Adipocyte (in vitro differentiated cells): ENCODE data around the gene KPNA1.
A peak's percentile ranks its signal among the peaks of the same experiment; 100 is the strongest.

Experiments
- DNase-seq: peaks from one replicate; pipeline ENCODE4 v3.0.0-alpha.2; 2015; ENCODE audit warnings: low read depth
- H3K27me3 ChIP-seq: replicated peaks from 2 replicates; pipeline ENCODE4 v1.7.0; 2013; ENCODE audit warnings: mild to moderate bottlenecking, low read length, moderate library complexity; ENCODE audit not compliant: control insufficient read depth, insufficient read depth
- H3K36me3 ChIP-seq: 2 replicates; pipeline ENCODE4 v1.7.0; 2013; ENCODE audit warnings: low read length, mild to moderate bottlenecking, moderate library complexity; ENCODE audit not compliant: control insufficient read depth, insufficient read depth, severe bottlenecking
- H3K4me1 ChIP-seq: 2 replicates; pipeline ENCODE4 v1.7.0; 2013; ENCODE audit warnings: mild to moderate bottlenecking, low read length, moderate library complexity; ENCODE audit not compliant: control insufficient read depth, insufficient read depth
- H3K4me3 ChIP-seq: 2 replicates; pipeline ENCODE4 v1.7.0; 2013; ENCODE audit warnings: mild to moderate bottlenecking, low read length, moderate library complexity
- H3K9ac ChIP-seq: 2 replicates; pipeline ENCODE4 v1.7.0; 2013; ENCODE audit warnings: mild to moderate bottlenecking, low read length, moderate library complexity
- H3K9me3 ChIP-seq: 2 replicates; pipeline ENCODE4 v1.7.0; 2013; ENCODE audit warnings: mild to moderate bottlenecking, low read length, moderate library complexity; ENCODE audit not compliant: control insufficient read depth

The KPNA1 gene

DNA sequence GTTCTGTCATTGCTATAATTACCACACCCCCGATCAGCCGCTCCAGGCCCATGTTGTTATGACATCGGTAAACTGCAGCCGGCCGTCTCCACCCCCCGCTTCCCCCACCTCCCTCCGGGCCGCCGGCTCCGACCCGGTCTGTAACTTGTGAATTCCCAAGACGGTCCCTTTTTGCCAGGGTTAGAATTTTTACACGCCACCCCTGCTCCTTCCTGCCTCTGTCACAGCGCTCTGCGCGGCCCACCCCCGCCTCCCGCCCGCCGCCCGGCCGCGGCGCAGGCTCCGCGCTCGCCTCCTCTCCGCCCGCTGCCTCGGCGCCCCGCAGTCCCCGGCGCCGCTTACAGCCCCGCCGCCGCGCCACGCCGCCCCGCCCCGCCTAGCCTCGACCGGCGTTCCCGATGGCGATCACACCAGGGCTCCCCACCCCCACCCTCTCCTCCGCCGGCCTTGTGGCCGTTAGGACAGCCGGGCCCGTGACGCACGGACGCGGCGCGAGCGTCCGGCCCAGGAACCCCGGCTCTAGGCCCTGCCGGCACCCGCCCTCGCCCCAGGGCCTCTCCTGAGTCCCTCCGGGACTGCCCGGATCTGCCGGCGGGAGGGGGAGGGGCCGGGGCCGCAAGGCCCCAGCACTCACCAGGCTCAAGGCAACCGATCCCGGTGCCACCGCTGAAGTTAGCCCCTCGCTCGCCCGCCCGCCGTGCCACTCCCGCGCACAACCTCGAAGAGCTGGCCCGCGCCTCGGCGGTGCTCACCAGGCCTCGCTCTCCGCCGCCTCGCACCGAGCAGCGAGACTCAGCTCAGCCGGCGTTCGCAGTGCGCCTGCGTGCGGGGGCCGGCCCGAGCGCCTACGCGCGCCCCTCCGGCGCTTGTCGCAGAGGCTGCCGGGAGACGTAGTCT is at the start of gene KPNA1:
TSS of gene KPNA1 (minus strand) at position 817 of the 897 bp plus-strand sequence. CDS start 18,374 bp downstream, outside the sequence.
- no peaks in the 10 kb centered on the region for H3K36me3 ChIP-seq
- H3K4me3 ChIP-seq: peak within 1 kb of the TSS; percentile 81
- H3K4me1 ChIP-seq: peaks cover 26% of the 10 kb centered on the region
- H3K9me3 ChIP-seq: no peaks in the 10 kb centered on the region
- H3K9ac ChIP-seq: peak within 1 kb of the TSS; percentile 94
- DNase-seq: peak; percentile 95
- no peaks in the 10 kb centered on the region for H3K27me3 ChIP-seq

DNA sequence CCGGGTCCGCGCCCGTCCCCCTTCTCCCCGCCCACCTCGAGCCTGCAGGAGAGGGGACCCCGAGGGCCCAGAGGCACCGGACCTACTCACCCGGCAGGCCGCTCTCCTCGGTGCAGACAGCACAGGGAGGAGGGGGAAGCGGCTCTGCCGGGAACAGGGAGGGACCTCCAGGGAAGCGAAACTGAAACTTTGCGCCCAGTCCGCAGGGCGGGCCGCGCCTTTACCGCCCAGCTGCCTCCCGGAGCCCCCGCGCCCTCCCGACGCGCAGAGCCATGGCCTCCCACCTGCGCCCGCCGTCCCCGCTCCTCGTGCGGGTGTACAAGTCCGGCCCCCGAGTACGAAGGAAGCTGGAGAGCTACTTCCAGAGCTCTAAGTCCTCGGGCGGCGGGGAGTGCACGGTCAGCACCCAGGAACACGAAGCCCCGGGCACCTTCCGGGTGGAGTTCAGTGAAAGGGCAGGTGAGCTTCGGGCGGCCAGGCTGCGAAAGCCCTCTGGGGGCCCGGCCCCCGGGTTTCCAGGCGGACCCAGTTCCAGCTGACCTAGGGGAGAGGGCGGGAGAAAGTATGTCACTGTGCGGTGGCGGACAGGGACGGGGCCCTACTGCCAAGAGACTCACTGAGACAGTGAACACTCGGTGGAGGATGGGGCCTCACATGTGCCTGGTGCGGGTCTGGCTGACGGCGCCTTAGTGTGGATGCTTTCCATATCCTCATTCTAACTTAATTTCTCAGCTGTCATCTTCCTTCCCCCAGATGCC is 49.6 kb upstream of the KPNA1 start, which contains the start of the genes DTX3L and PARP9:
TSS of gene DTX3L (plus strand) at position 184 of the 758 bp plus-strand sequence. CDS start at position 273, 89 bp downstream.
TSS of gene PARP9 (minus strand) at position 146 of the 758 bp plus-strand sequence. CDS start 4,680 bp downstream, outside the sequence.
- Histone ChIP-seq H3K9me3 (no peaks in the 10 kb centered on the region), H3K4me3 (peak within 1 kb of the TSS; percentile 93), H3K36me3 (peaks cover 30% of the 10 kb centered on the region), H3K27me3 (no peaks in the 10 kb centered on the region), H3K9ac (peak within 1 kb of the TSS; percentile 95), H3K4me1 (peaks cover 25% of the 10 kb centered on the region)
- DNase-seq: peak; percentile 93

DNA sequence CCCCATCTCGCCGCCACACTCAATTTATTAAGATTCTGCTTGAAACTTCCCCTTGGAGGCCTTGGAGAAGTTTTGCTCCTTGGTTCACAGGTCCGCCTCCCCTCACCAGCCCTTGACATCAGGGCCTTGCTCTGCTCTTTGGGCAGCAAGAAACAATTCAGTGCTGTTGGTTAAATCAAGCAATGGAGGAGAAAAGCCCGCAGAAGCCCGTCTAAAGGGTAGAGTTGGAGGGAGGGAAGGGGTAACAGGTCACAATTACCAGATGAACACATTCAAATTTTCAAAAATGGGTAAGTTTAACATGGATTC is 48.9 kb upstream of the KPNA1 start:
- H3K9me3 ChIP-seq: no peaks in the 10 kb centered on the region
- H3K4me3 ChIP-seq: peak overlapping the region; percentile 93
- H3K27me3 ChIP-seq: no peaks in the 10 kb centered on the region
- DNase-seq: peak; percentile 28
- H3K9ac ChIP-seq: peak overlapping the region; percentile 95
- H3K4me1 ChIP-seq: peaks cover 19% of the 10 kb centered on the region
- peaks cover 30% of the 10 kb centered on the region for H3K36me3 ChIP-seq

DNA sequence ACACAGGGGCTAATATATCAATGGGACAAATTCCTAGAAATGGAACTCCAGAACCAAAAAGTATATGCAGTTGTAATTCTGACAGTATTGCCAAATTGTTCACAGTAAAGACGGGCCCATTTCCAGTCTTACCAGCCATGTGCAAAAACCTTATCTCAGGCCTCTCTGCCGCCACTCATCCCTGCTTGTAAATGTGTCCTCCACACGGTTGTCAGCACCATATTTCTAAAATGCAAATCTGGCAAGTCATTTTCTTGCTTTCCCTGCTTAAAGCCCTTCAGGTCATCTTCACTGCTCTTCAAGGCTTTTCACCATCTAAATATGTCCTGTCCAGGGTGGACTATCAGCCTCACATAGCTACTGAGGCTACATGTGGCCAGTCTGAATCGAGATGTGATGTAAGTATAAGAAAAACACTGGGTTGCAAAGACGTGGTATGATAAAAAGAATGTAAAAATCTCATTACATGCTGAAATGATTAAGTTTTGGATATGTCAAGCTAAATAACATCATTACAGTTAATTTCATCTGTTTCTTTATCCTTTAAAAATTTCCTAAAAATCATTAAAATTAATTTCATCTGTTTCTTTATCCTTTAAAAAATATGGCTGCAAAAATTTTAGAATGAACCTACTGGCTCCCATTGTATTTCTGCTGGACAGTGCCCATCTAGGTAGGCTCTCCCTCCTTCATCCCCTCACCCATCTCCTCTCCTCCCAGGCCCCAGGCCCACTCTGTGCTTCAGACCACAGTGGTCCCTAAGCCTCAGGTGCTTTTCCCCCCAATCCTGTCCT is 48.4 kb upstream of the KPNA1 start:
- Histone ChIP-seq H3K9me3 (no peaks in the 10 kb centered on the region), H3K9ac (peak overlapping the region; percentile 95), H3K4me1 (peaks cover 15% of the 10 kb centered on the region), H3K27me3 (no peaks in the 10 kb centered on the region), H3K36me3 (peaks cover 33% of the 10 kb centered on the region), H3K4me3 (peak overlapping the region; percentile 93)
- peak; percentile 30 for DNase-seq

DNA sequence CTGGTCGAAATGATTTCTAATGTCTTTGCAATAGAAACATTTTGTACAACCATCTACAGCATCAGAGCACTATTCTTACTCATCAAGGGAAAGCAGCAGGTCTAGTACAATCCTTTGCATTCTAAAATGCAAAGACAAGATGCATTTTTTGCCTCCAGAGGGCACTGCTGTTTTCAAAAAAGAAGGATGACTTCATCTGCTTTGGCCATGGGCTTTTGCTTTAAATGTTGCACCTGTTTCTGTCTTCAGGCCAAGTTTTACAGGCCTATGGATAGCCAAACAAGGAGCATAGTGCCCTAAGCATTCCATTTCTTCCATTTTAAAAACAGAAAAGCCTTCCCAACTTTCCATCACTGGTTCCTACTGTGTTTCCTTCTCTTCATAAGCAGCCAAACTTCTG is 45.9 kb upstream of the KPNA1 start:
- Histone ChIP-seq H3K27me3 (no peaks in the 10 kb centered on the region), H3K4me3 (no peak overlapping the region), H3K9ac (no peak overlapping the region), H3K4me1 (peaks cover 15% of the 10 kb centered on the region), H3K36me3 (peaks cover 35% of the 10 kb centered on the region), H3K9me3 (no peaks in the 10 kb centered on the region)
- DNase-seq: peak; percentile 85

DNA sequence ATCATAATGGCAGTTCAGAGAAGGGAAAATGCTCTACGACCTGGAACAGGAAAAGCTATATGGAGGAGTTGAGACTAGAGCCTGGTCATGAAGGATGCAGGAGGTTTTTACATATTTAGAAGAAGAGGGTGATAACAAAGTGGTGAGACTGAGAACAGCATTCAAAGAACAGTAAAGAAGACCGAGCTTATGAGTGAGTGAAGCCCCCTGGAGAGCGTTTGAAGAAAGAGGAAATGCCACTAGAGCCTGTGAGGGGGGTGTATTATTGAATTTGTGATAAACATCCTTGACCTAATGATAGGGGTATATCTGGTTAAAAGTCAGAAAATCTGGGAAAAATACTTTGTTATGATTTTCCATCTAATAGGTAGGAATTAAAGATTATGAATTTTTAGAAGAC is 45.2 kb upstream of the KPNA1 start:
- H3K4me3 ChIP-seq: no peak overlapping the region
- no peaks in the 10 kb centered on the region for H3K9me3 ChIP-seq
- no peak for DNase-seq
- no peaks in the 10 kb centered on the region for H3K27me3 ChIP-seq
- H3K9ac ChIP-seq: no peak overlapping the region
- H3K36me3 ChIP-seq: peaks cover 43% of the 10 kb centered on the region
- peaks cover 12% of the 10 kb centered on the region for H3K4me1 ChIP-seq

DNA sequence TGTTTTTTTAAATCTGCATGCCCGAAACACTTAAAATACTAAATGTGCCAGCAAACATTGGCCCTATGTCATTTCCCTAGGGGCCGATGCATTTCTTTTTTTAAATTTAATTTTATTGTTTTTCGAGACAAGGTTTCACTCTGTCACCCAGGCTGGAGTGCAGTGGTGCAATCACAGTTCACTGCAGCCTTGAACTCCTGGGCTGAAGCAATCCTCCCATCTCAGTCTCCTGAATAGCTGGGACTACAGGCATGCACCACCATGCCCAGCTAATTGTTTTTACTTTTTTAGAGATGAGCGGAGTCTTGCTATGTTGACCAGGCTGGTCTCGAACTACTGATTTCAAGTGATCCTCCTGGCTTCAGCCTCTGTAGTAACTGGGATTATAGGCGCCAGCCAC is 43.9 kb upstream of the KPNA1 start:
- DNase-seq: no peak
- H3K4me1 ChIP-seq: peaks cover 8% of the 10 kb centered on the region
- no peaks in the 10 kb centered on the region for H3K27me3 ChIP-seq
- H3K9me3 ChIP-seq: no peaks in the 10 kb centered on the region
- no peak overlapping the region for H3K4me3 ChIP-seq
- no peak overlapping the region for H3K9ac ChIP-seq
- peaks cover 54% of the 10 kb centered on the region for H3K36me3 ChIP-seq

DNA sequence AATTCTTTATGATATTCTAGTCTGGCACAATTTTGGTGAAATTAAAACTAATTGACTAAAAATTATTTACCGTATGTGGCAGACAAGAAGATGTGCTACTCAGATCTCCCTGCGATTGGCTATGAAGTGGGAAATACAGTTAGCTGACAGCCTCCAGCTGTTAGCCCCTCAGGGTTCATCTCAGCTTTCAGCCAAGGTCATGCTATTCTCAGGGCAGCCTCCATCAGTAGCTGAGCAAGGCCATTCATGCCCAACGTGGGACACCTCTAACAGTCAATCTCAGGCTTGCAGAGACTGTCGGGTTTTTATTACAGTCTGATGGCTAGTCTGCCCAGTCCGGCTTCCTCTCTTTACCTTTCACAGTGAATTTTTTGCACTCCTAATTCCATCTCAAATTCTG is 42.6 kb upstream of the KPNA1 start:
- H3K4me1 ChIP-seq: no peaks in the 10 kb centered on the region
- peaks cover 64% of the 10 kb centered on the region for H3K36me3 ChIP-seq
- H3K4me3 ChIP-seq: no peak overlapping the region
- H3K27me3 ChIP-seq: no peaks in the 10 kb centered on the region
- no peak for DNase-seq
- H3K9ac ChIP-seq: no peak overlapping the region
- H3K9me3 ChIP-seq: no peaks in the 10 kb centered on the region

DNA sequence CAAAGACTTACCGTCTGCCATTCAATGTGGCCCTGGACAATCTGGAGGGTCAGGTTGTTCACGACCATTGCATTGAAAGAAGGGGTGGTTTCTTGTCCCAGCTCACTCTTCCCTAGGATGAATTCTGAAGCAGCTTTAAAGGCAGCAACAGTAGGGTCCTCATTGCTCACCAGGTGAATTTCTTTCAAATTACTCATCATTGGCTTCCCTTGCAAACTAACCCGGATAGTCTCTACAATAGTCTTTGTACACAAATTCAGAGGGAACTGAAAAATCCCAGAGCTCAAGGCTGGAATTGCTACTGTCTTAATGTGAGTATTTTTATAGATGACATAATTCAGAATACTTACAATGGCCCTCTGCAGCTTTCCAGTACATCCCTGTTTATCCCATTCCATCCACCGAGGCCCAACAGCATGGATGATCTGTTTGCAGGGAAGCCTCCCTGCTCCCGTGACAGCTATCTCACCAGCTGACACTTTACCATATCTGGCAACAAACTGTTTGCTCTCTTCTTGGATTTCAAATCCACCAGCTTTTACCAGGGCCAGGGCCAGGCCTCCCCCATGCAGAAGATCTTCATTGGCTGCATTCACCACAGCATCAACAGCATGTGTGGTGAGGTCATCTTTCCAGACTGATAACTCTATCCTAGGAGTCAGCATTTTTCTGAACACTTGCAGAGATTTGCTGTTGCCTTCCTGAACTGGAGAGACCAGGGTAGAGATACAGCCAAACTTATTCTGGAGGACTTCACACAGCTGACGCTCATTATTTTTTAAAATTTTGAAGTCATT is 40.7 kb upstream of the KPNA1 start:
- H3K4me3 ChIP-seq: no peak overlapping the region
- DNase-seq: no peak
- peaks cover 82% of the 10 kb centered on the region for H3K36me3 ChIP-seq
- H3K9me3 ChIP-seq: no peaks in the 10 kb centered on the region
- H3K4me1 ChIP-seq: no peaks in the 10 kb centered on the region
- no peaks in the 10 kb centered on the region for H3K27me3 ChIP-seq
- no peak overlapping the region for H3K9ac ChIP-seq

DNA sequence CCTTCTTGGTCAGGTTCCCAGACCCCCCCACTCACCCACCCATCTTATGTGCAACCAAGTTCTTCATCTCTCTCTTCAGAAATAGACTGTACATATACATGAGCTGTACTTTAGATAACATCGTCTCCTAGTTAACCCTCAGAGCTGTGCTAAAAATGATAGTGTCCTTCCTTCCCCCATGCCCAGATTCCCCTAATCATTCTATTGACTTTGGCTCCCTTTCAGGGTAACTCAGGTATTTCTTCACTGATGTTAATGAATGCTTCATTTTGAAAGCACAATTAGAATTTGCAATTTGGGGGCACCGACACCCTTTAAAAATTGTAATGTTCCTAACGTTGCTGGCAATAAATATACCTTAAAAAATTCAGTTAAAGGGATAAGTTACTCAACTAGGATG is 38.4 kb upstream of the KPNA1 start:
- H3K9me3 ChIP-seq: no peaks in the 10 kb centered on the region
- no peak for DNase-seq
- no peak overlapping the region for H3K9ac ChIP-seq
- no peak overlapping the region for H3K4me3 ChIP-seq
- H3K4me1 ChIP-seq: no peaks in the 10 kb centered on the region
- H3K27me3 ChIP-seq: no peaks in the 10 kb centered on the region
- H3K36me3 ChIP-seq: peaks cover 91% of the 10 kb centered on the region
